ENCODE data around the gene LSAMP. TPM values are rescaled to one million over a fixed set of nuclear protein-coding genes. Genes with fewer than 3 reads are reported as not detected.

Gene LSAMP
- total RNA-seq, 1 donor from 2014 or later, result 18.0 TPM

DNA sequence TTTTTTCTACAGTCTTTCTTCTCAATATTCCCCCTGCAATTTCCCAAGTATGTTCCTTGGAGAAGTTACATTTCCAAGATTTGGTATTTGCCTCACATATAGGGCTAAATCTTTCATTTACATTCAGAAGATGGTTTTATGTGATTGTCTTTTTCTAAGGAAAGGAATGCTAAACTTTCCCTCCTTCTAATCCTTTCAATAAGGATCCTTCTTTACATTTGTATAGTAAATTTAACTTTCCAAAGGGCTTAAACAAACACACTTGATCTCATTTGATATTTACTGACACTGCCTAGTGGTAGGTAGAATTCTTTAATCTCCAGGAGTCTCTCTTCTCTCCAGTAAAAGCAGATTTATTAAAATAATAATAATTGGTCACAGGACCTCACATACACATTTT, 185.3 kb downstream of the LSAMP start:
- peaks cover 1% of the 10 kb centered on the region for H3K36me3 Mint-ChIP-seq
- H3K4me1 Mint-ChIP-seq, result peaks cover 29% of the 10 kb centered on the region
- no peaks in the 10 kb centered on the region for H3K27me3 Mint-ChIP-seq (ENCODE audit: insufficient read depth, low read depth)
- Histone ChIP-seq H3K36me3 (no peaks in the 10 kb centered on the region), H4K20me1 (ENCODE audit: low read depth) (no peaks in the 10 kb centered on the region), H3K27me3 (no peaks in the 10 kb centered on the region), H3K27ac (no peak overlapping the region), H2AFZ (replicated peaks) (no peak overlapping the region), H3K4me3 (no peak overlapping the region), H3F3A (ENCODE audit: low read depth) (peaks cover 11% of the 10 kb centered on the region), H3K9me3 (ENCODE audit: low read depth) (no peaks in the 10 kb centered on the region), H3K4me2 (peak overlapping the region; percentile 60), H3K9ac (no peak overlapping the region), H3K4me1 (peaks cover 46% of the 10 kb centered on the region), H3K79me2 (ENCODE audit: low read depth) (no peaks in the 10 kb centered on the region)
- no peak overlapping the region for H3K27ac Mint-ChIP-seq
- H3K9me3 Mint-ChIP-seq, result no peaks in the 10 kb centered on the region
- DNase-seq (ENCODE audit: low spot score), result no peak
- no peak overlapping the region for H3K4me3 Mint-ChIP-seq
- TF ChIP-seq EZH2 (IDR thresholded peaks at IDR 0.05) (no peak), EZH2phosphoT487 (IDR thresholded peaks at IDR 0.05) (no peak)
- TF ChIP-seq, protein P1, sequence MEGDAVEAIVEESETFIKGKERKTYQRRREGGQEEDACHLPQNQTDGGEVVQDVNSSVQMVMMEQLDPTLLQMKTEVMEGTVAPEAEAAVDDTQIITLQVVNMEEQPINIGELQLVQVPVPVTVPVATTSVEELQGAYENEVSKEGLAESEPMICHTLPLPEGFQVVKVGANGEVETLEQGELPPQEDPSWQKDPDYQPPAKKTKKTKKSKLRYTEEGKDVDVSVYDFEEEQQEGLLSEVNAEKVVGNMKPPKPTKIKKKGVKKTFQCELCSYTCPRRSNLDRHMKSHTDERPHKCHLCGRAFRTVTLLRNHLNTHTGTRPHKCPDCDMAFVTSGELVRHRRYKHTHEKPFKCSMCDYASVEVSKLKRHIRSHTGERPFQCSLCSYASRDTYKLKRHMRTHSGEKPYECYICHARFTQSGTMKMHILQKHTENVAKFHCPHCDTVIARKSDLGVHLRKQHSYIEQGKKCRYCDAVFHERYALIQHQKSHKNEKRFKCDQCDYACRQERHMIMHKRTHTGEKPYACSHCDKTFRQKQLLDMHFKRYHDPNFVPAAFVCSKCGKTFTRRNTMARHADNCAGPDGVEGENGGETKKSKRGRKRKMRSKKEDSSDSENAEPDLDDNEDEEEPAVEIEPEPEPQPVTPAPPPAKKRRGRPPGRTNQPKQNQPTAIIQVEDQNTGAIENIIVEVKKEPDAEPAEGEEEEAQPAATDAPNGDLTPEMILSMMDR (IDR thresholded peaks at IDR 0.05), result no peak

DNA sequence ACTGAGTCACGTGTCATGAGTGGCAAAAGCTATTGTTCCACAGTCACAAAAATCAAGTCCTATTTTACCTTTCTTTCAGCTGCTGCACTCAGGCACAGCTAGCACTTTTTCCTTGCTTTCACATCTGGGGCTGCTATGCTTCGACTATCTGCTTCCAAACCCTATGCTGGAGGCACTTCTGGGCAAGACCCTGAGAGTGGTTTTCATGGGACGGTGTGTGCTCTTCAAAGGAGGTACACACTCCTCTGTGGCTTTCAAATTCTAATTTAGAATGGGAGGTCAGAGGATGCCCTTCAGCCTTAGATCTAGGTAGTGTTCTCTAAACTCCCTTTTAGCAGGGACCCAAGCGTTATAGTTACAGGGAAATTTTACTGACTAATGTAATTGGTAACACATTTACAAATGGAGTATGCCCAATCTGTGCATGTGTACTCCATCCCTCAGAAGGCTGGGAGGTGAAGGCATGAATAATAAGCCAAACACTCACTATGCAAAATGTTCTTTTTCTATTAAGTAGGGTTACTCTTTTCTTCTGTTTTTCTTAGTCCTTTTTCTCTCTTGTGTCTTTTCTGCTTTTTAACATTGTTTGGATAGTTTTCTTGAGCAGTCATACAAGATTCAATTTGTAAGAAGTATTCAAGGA, 188.3 kb downstream of the LSAMP start:
- Histone ChIP-seq H3K9me3 (ENCODE audit: low read depth) (no peaks in the 10 kb centered on the region), H3K79me2 (ENCODE audit: low read depth) (no peaks in the 10 kb centered on the region), H3K27ac (no peak overlapping the region), H3K9ac (no peak overlapping the region), H3F3A (ENCODE audit: low read depth) (peaks cover 11% of the 10 kb centered on the region), H3K36me3 (no peaks in the 10 kb centered on the region), H3K4me2 (no peak overlapping the region), H3K4me3 (no peak overlapping the region), H3K27me3 (no peaks in the 10 kb centered on the region), H3K4me1 (peaks cover 54% of the 10 kb centered on the region), H2AFZ (replicated peaks) (no peak overlapping the region), H4K20me1 (ENCODE audit: low read depth) (no peaks in the 10 kb centered on the region)
- Mint-ChIP-seq H3K27me3 (ENCODE audit: insufficient read depth, low read depth) (no peaks in the 10 kb centered on the region), H3K36me3 (no peaks in the 10 kb centered on the region), H3K4me1 (peaks cover 46% of the 10 kb centered on the region), H3K4me3 (no peak overlapping the region), H3K9me3 (no peaks in the 10 kb centered on the region), H3K27ac (no peak overlapping the region)
- DNase-seq (ENCODE audit: low spot score), result no peak
- no peak for TF ChIP-seq EZH2 (IDR thresholded peaks at IDR 0.05)
- TF ChIP-seq, protein P1 (IDR thresholded peaks at IDR 0.05), result no peak
- no peak for TF ChIP-seq EZH2phosphoT487 (IDR thresholded peaks at IDR 0.05)

DNA sequence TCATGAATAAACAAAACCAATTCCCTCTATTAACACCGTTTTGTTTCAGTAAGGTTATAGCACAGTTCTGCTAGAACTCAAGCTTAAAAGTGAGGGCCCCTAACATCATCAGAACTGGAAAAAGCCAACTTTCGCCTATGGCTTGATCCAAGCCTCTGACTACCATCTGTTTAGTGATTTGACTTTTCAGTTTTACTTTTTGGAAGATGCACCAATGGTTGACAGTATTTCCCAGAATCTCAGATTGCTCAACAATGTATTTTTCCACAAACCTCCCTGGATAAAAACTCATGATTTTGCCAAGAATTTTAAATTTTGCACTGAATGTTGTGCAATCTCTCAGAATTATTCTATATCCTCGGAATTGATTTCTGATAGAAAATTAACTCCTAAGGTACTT, 190.7 kb downstream of the LSAMP start:
- TF ChIP-seq EZH2 (IDR thresholded peaks at IDR 0.05) (no peak), EZH2phosphoT487 (IDR thresholded peaks at IDR 0.05) (no peak)
- TF ChIP-seq, protein P1 (IDR thresholded peaks at IDR 0.05), result no peak
- no peak overlapping the region for H3K4me2 ChIP-seq

More for the DNA sequence above, 190.7 kb downstream of the LSAMP start:
- Histone ChIP-seq H3K79me2 (ENCODE audit: low read depth) (no peaks in the 10 kb centered on the region), H3K27me3 (no peaks in the 10 kb centered on the region), H4K20me1 (ENCODE audit: low read depth) (no peaks in the 10 kb centered on the region), H2AFZ (replicated peaks) (no peak overlapping the region), H3K36me3 (no peaks in the 10 kb centered on the region), H3K27ac (no peak overlapping the region), H3K9me3 (ENCODE audit: low read depth) (no peaks in the 10 kb centered on the region), H3K4me1 (peaks cover 40% of the 10 kb centered on the region), H3K9ac (no peak overlapping the region), H3K4me3 (no peak overlapping the region), H3F3A (ENCODE audit: low read depth) (peaks cover 3% of the 10 kb centered on the region)
- H3K4me3 Mint-ChIP-seq, result no peak overlapping the region
- no peak for DNase-seq (ENCODE audit: low spot score)
- no peaks in the 10 kb centered on the region for H3K9me3 Mint-ChIP-seq
- H3K27ac Mint-ChIP-seq, result no peak overlapping the region
- no peaks in the 10 kb centered on the region for H3K27me3 Mint-ChIP-seq (ENCODE audit: insufficient read depth, low read depth)
- no peaks in the 10 kb centered on the region for H3K36me3 Mint-ChIP-seq
- peaks cover 40% of the 10 kb centered on the region for H3K4me1 Mint-ChIP-seq

Data from neural progenitor cell (in vitro differentiated cells).